Thymus (tissue), 11 donors: ENCODE data around the gene CA7. TPM values are rescaled to one million over a fixed set of nuclear protein-coding genes. Genes with fewer than 3 reads are reported as not detected.

Experiments used
- DNase-seq, 9 donors: peaks; one replicate each; pipeline ENCODE4 v3.0.0-alpha.2; 2013; ENCODE audit warnings: low spot score in 9 of 9, low read depth in 6 of 9, missing footprints in 1 of 9
- H3K27ac ChIP-seq, 2 donors: one replicate each; pipeline ENCODE4 v1.5.1; 2013; ENCODE audit warnings: control low read depth in 1 of 2, low read depth in 1 of 2, low read length in 1 of 2, mild to moderate bottlenecking in 1 of 2, moderate library complexity in 1 of 2
- H3K27me3 ChIP-seq, 2 donors: one replicate each; pipeline ENCODE4 v1.5.1; 2013; ENCODE audit warnings: low read length in 1 of 2; ENCODE audit not compliant: control insufficient read depth in 2 of 2, insufficient read depth in 1 of 2
- H3K36me3 ChIP-seq, 2 donors: one replicate each; pipeline ENCODE4 v1.5.1; 2013; ENCODE audit warnings: low read length in 1 of 2, mild to moderate bottlenecking in 1 of 2, moderate library complexity in 1 of 2; ENCODE audit not compliant: control insufficient read depth in 2 of 2, insufficient read depth in 2 of 2
- H3K4me1 ChIP-seq, 2 donors: one replicate each; pipeline ENCODE4 v1.5.1; 2013; ENCODE audit warnings: low read length in 2 of 2; ENCODE audit not compliant: control insufficient read depth in 2 of 2, insufficient read depth in 2 of 2
- H3K4me3 ChIP-seq, 2 donors: one replicate each; pipeline ENCODE4 v1.5.1; 2013; ENCODE audit warnings: low read length in 2 of 2, control low read depth in 1 of 2, mild to moderate bottlenecking in 1 of 2
- H3K9me3 ChIP-seq, 2 donors: one replicate each; pipeline ENCODE4 v1.5.1; 2013; ENCODE audit warnings: low read length in 1 of 2, mild to moderate bottlenecking in 1 of 2; ENCODE audit not compliant: control insufficient read depth in 2 of 2, insufficient read depth in 1 of 2
- WGBS: extraction: QIAGEN DNeasy Blood & Tissue Kit; methylation state at CpG from one replicate; pipeline ENCODE4 v1.1.7; 2013; 5-methylcytosine and 5-hydroxymethylcytosine counted together
- polyA plus RNA-seq: library from polyadenylated mRNA; stranded (reverse); fragments of 200-250 nt; gene quantifications from one replicate; pipeline ENCODE4 v1.2.3, GENCODE V29; 2013
- total RNA-seq: library from RNA; stranded (reverse); fragments of 120-200 nt; gene quantifications from one replicate; pipeline ENCODE4 v1.2.4, GENCODE V29; 2013
- donor health status: healthy.

The CA7 gene
- total and polyA plus RNA-seq, 2 donors = 0.19 to 0.80 TPM

DNA sequence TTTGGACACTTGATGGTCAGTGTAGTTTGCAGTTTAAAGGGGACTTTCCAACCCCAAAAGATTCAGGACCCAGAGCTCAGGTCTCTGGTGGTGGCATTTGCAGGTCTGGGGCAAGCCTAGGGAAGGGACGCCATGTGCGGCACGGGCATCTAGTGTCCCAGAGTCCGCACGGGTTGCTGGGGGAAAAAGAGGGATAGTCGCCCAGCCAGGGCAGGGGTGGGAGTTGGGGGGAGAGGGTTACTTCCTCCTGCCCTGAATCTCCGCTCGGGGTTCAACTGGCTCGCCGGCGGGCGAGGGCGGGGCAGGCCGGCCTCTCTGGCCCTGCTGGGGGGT is 239 bp upstream of the CA7 start:
- no peak overlapping the region for H3K4me3 ChIP-seq
- no peak for DNase-seq
- H3K4me1 ChIP-seq = no peaks in the 10 kb centered on the region
- peaks cover 41 to 71% of the 10 kb centered on the region in 2 donors for H3K27me3 ChIP-seq
- no peaks in the 10 kb centered on the region for H3K36me3 ChIP-seq
- H3K9me3 ChIP-seq = no peaks in the 10 kb centered on the region
- WGBS = 25% methylated on average over 14 of the region's 14 CpGs
- no peak overlapping the region for H3K27ac ChIP-seq

DNA sequence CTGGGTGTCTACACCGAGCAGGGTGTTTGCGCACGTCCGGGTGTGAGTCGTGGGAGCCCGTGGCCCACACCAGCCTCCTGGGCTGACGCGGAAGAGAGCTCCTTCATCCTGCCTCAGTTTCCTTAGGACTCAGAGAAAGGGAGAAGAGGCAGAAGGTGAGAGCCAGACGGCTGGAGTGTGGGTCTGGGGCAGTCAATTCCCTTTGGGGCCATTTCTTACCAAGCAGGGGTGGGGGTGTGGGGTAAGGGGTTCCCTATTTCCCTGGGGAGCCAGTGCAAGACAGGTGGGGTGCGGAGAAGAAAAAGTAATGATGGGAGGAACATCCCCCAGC is 831 bp downstream of the CA7 start:
- Histone ChIP-seq H3K4me1 (no peaks in the 10 kb centered on the region), H3K4me3 (no peak overlapping the region), H3K9me3 (no peaks in the 10 kb centered on the region), H3K27ac (no peak overlapping the region), H3K27me3 (peaks cover 41 to 77% of the 10 kb centered on the region in 2 donors), H3K36me3 (no peaks in the 10 kb centered on the region)
- 18% methylated on average over 10 of the region's 10 CpGs for WGBS
- no peak for DNase-seq

DNA sequence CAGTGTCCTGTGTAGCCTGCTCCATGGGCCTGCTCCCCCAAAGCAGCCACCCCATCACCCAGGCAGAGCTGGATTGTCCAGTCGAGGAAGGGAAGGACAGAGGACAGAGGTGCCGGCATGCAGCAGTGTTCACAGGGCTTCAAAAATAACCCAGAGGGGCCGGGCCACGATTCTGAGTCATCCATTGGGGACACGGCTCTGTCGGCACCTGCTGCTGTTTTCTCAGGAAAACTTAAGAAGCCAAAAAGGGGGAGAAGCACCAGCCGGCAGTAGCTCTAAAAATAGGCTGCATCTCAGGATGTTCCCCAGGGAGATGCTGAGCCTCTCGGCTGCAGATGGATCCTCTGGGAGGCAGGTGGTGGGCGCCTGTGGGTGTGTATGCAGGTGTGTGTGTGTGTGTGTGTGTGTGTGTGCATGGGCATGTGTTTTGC is 1.6 kb downstream of the CA7 start:
- Histone ChIP-seq H3K27ac (no peak overlapping the region), H3K4me3 (no peak overlapping the region), H3K36me3 (no peaks in the 10 kb centered on the region), H3K4me1 (no peaks in the 10 kb centered on the region), H3K27me3 (peaks cover 41 to 77% of the 10 kb centered on the region in 2 donors), H3K9me3 (no peaks in the 10 kb centered on the region)
- no peak for DNase-seq
- 86% methylated on average over 9 of the region's 9 CpGs for WGBS

DNA sequence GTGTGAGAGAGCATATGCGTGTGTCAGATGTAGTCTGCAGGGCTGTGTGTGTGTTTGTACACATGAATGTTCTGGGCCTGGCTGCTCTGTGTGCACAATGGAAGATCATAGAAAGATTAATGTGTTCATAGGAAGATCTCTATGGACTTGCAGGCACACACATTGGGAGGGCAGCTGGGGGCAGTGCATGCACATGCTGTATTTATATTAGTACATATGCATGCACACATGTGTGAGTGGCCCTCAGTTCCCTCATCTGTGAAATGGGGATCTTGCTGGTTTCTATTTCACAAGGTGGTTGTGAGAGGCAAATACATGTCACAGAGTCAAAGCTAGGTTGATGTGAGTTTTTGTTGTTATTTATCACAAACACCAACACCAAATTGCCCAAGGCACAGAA is 2.1 kb downstream of the CA7 start:
- 94% methylated on average over 1 of the region's 1 CpG for WGBS
- Histone ChIP-seq H3K36me3 (no peaks in the 10 kb centered on the region), H3K4me3 (no peak overlapping the region), H3K9me3 (no peaks in the 10 kb centered on the region), H3K27ac (no peak overlapping the region), H3K27me3 (peaks cover 41 to 74% of the 10 kb centered on the region in 2 donors), H3K4me1 (no peaks in the 10 kb centered on the region)
- DNase-seq = no peak

- Histone ChIP-seq H3K4me3 (no peak overlapping the region), H3K27me3 (peaks cover 41 to 71% of the 10 kb centered on the region in 2 donors)
- WGBS = 95% methylated on average over 6 of the region's 6 CpGs
Measured at GRCh38 chr16:66846831-66847230, 2.6 kb downstream of the CA7 start.

GRCh38 chr16:66847533-66848067 is 3.4 kb downstream of the CA7 start:
- 87% methylated on average over 6 of the region's 6 CpGs for WGBS
- Histone ChIP-seq H3K27ac (no peak overlapping the region), H3K9me3 (no peaks in the 10 kb centered on the region), H3K36me3 (no peaks in the 10 kb centered on the region), H3K4me3 (no peak overlapping the region), H3K4me1 (no peaks in the 10 kb centered on the region), H3K27me3 (peaks cover 38 to 65% of the 10 kb centered on the region in 2 donors)
- DNase-seq = no peak

More at GRCh38 chr16:66846831-66847230, 2.6 kb downstream of the CA7 start:
- DNase-seq = no peak
- Histone ChIP-seq H3K36me3 (no peaks in the 10 kb centered on the region), H3K27ac (no peak overlapping the region), H3K4me1 (no peaks in the 10 kb centered on the region), H3K9me3 (no peaks in the 10 kb centered on the region)

- Histone ChIP-seq H3K4me1 (no peaks in the 10 kb centered on the region), H3K4me3 (no peak overlapping the region), H3K9me3 (no peaks in the 10 kb centered on the region), H3K36me3 (no peaks in the 10 kb centered on the region), H3K27ac (no peak overlapping the region), H3K27me3 (peaks cover 34 to 59% of the 10 kb centered on the region in 2 donors)
- WGBS = 97% methylated on average over 2 of the region's 2 CpGs
- no peak for DNase-seq
Measured at GRCh38 chr16:66848172-66848571, 4.0 kb downstream of the CA7 start.

- H3K4me3 ChIP-seq = no peak overlapping the region
- H3K27ac ChIP-seq = no peak overlapping the region
- H3K9me3 ChIP-seq = no peaks in the 10 kb centered on the region
- H3K36me3 ChIP-seq = no peaks in the 10 kb centered on the region
- 97% methylated on average over 2 of the region's 2 CpGs for WGBS
- DNase-seq = no peak
- H3K4me1 ChIP-seq = no peaks in the 10 kb centered on the region
- peaks cover 27 to 57% of the 10 kb centered on the region in 2 donors for H3K27me3 ChIP-seq
Measured at GRCh38 chr16:66849021-66849420, 4.8 kb downstream of the CA7 start.

- no peaks in the 10 kb centered on the region for H3K4me1 ChIP-seq
- DNase-seq = no peak
- peaks cover 22 to 52% of the 10 kb centered on the region in 2 donors for H3K27me3 ChIP-seq
Measured at GRCh38 chr16:66849549-66849948, 5.3 kb downstream of the CA7 start.

More at GRCh38 chr16:66849549-66849948, 5.3 kb downstream of the CA7 start:
- 95% methylated on average over 4 of the region's 4 CpGs for WGBS
- Histone ChIP-seq H3K36me3 (no peaks in the 10 kb centered on the region), H3K27ac (no peak overlapping the region), H3K4me3 (no peak overlapping the region), H3K9me3 (no peaks in the 10 kb centered on the region)
